ENCODE results near the gene APLP2. TPM values are rescaled to one million over a fixed set of nuclear protein-coding genes. Genes with fewer than 3 reads are reported as not detected.
"Not testable (repeated sequence)": the region's sequence is repeated elsewhere in the genome, so short reads cannot be mapped to it uniquely, and the experiment has no call there.

The APLP2 gene
- total and polyA plus RNA-seq, 2 of the 4 experiments (the other 2 are of a cell fraction), result 127 to 235 TPM

- H2AFZ ChIP-seq (replicated peaks; ENCODE audit: low read length, poor library complexity); H3K23ac ChIP-seq (ENCODE audit: low read depth, low read length); in situ Hi-C loops (cut with MboI; ENCODE audit: low sequenced_read_pairs); H3K9ac ChIP-seq (ENCODE audit: low read depth, low read length); H3K9me3 ChIP-seq (ENCODE audit: control insufficient read depth, insufficient read depth, low read length); H2BK20ac ChIP-seq (ENCODE audit: low read depth, low read length); H3K27me3 ChIP-seq (ENCODE audit: control insufficient read depth, insufficient read depth, low read length); H2AK5ac ChIP-seq (ENCODE audit: low read depth, low read length); H3K4me3 ChIP-seq (ENCODE audit: insufficient read depth, low read depth, low read length); dilution Hi-C loops (cut with HindIII; ENCODE audit: low sequenced_read_pairs, unreplicated experiment); H3K18ac ChIP-seq (ENCODE audit: low read depth, low read length); intact Hi-C loops (cut with micrococcal nuclease); H3K79me1 ChIP-seq (ENCODE audit: low read depth in 1 of 2, low read length in 2 of 2); ATAC-seq (ENCODE audit: low read depth); H3K27ac ChIP-seq (ENCODE audit: insufficient read depth, low read length); H3K9me1 ChIP-seq (ENCODE audit: insufficient read depth, low read length); DNase-seq; H3K14ac ChIP-seq (replicated peaks; ENCODE audit: low read depth, low read length); H2BK5ac ChIP-seq (ENCODE audit: low read depth, low read length, poor library complexity, severe bottlenecking); CTCF ChIA-PET; H4K8ac ChIP-seq (ENCODE audit: low read depth in 2 of 2, low read length in 2 of 2); H4K5ac ChIP-seq (ENCODE audit: low read depth, low read length); H2AK9ac ChIP-seq (replicated peaks; ENCODE audit: low read depth, low read length, poor library complexity); H3K4me2 ChIP-seq (ENCODE audit: low read depth, low read length); H4K91ac ChIP-seq (ENCODE audit: insufficient read depth, low read depth, low read length); H3K4me1 ChIP-seq (ENCODE audit: control insufficient read depth, insufficient read depth, low read length); H4K20me1 ChIP-seq (ENCODE audit: insufficient read depth, low read length); H3K36me3 ChIP-seq (ENCODE audit: control insufficient read depth, insufficient read depth, low read length); POLR2A ChIA-PET (ENCODE audit: unreplicated experiment); H3K56ac ChIP-seq (ENCODE audit: extremely low read depth, insufficient read depth, low read length); H3K4ac ChIP-seq (ENCODE audit: low read depth, low read length); H2BK15ac ChIP-seq (ENCODE audit: low read depth, low read length); H2BK120ac ChIP-seq (ENCODE audit: low read depth, low read length); BruUV-seq (replicated peaks): not testable (repeated sequence)
- WGBS, 2 experiments (ENCODE audit: extremely low coverage in 2 of 2, insufficient read length in 1 of 2), result 98% methylated on average over 25 of the region's 38 CpGs; no CpG with 5 or more reads in 1 of the 2 experiments
These were observed 48.1 kb upstream of the APLP2 start for GRCh38 chr11:130021606-130022005.
